Gastroesophageal sphincter (tissue), 3 donors: ENCODE measurements around the gene PAEP.

Source experiments
- EP300 ChIP-seq: sonication (generic); formaldehyde crosslinking; IDR thresholded peaks from one replicate; pipeline ENCODE4 v1.6.1; 2017; ENCODE audit warnings: antibody characterized with exemption, mild to moderate bottlenecking
- POLR2A ChIP-seq, 2 donors: fragments of 450-650 bp; IDR thresholded peaks; one replicate each; pipeline ENCODE4 v1.6.1; 2017; ENCODE audit warnings: antibody characterized with exemption in 2 of 2, mild to moderate bottlenecking in 2 of 2, moderate library complexity in 1 of 2
- POLR2AphosphoS5 ChIP-seq: sonication (generic); formaldehyde crosslinking; IDR thresholded peaks from one replicate; pipeline ENCODE4 v1.6.1; 2017; ENCODE audit warnings: antibody characterized with exemption
- TF ChIP-seq, protein P1 (sequence below), 4 experiments: fragments of 200-600 bp in 2 of 4; fragments of 450-650 bp in 2 of 4; sonication (generic) in 1 of 4; IDR thresholded peaks; one replicate each; pipeline ENCODE4 v1.5.1; 2017 to 2019; ENCODE audit warnings: antibody characterized with exemption in 4 of 4, mild to moderate bottlenecking in 2 of 4, moderate library complexity in 2 of 4

DNA sequence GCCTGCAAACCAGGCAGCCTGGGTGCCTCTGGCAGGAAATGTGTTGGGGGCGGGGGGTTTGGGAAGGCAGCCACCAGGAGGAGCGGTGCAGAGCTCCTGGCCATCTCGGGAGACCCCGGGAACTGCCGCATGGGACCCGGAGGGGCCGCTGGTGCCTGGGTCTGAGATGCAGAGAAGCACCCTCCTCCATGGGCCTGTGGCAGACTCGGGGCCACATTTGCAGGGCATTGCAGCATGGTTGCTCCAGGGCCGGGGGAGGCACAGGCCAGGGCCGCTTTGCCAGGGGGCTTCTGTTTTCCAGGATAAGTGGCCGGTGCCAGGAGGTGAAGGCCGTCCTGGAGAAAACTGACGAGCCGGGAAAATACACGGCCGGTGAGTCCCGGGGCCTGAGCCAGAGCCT is 38.6 kb upstream of the PAEP start:
- TF ChIP-seq, protein P1, sequence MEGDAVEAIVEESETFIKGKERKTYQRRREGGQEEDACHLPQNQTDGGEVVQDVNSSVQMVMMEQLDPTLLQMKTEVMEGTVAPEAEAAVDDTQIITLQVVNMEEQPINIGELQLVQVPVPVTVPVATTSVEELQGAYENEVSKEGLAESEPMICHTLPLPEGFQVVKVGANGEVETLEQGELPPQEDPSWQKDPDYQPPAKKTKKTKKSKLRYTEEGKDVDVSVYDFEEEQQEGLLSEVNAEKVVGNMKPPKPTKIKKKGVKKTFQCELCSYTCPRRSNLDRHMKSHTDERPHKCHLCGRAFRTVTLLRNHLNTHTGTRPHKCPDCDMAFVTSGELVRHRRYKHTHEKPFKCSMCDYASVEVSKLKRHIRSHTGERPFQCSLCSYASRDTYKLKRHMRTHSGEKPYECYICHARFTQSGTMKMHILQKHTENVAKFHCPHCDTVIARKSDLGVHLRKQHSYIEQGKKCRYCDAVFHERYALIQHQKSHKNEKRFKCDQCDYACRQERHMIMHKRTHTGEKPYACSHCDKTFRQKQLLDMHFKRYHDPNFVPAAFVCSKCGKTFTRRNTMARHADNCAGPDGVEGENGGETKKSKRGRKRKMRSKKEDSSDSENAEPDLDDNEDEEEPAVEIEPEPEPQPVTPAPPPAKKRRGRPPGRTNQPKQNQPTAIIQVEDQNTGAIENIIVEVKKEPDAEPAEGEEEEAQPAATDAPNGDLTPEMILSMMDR (IDR thresholded peaks at IDR 0.05) = no peak
- TF ChIP-seq POLR2A (IDR thresholded peaks at IDR 0.05) (no peak), EP300 (no peak), POLR2AphosphoS5 (no peak)
